ENCODE measurements around the gene FEM1A.
"Not testable (repeated sequence)": the region's sequence is repeated elsewhere in the genome, so short reads cannot be mapped to it uniquely, and the experiment has no call there.

The FEM1A gene

DNA sequence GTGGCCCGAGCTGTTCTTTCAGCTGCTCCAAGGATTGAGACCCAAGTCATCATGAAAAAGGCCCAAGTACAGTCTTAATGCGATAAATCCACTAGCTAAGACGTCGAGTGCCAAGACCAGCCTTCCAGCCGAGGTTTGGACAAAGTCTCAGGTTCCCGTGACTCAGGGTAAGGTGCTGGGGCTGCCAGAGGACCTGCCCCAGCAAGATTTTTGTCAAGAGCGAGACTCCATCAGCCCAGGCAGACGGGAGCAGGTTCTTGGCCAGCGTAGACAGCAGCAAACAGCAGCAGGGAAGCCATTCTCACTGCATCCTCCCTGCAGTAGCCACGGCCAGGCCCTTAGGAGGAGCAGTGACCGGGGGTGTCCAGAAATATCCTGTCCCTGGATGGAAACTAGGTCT, 3.4 kb downstream of the FEM1A start:
- TF ChIP-seq CTCF (IDR thresholded peaks at IDR 0.05; ENCODE audit: insufficient read depth, low read depth, low read length, missing control alignments) = peak; percentile 0
- H3K4me3 ChIP-seq (ENCODE audit: low read length) = peak overlapping the region; percentile 28
- peak; percentile 92 for DNase-seq (ENCODE audit: low read depth)

- DNase-seq (ENCODE audit: low read depth) = peak; percentile 72
- H3K4me3 ChIP-seq (ENCODE audit: low read length) = peak overlapping the region; percentile 28
- TF ChIP-seq CTCF (IDR thresholded peaks at IDR 0.05; ENCODE audit: insufficient read depth, low read depth, low read length, missing control alignments) = no peak
These were observed 3.9 kb downstream of the FEM1A start for GRCh38 chr19:4795400-4795799.

GRCh38 chr19:4800591-4801081, 9.1 kb downstream of the FEM1A start:
- peak overlapping the region; percentile 10 for H3K4me3 ChIP-seq (ENCODE audit: low read length)
- peak; percentile 96 for DNase-seq (ENCODE audit: low read depth)
- TF ChIP-seq CTCF (IDR thresholded peaks at IDR 0.05; ENCODE audit: insufficient read depth, low read depth, low read length, missing control alignments) = no peak

- no peak for TF ChIP-seq CTCF (IDR thresholded peaks at IDR 0.05; ENCODE audit: insufficient read depth, low read depth, low read length, missing control alignments)
These were observed 9.6 kb downstream of the FEM1A start for GRCh38 chr19:4801085-4801619.

GRCh38 chr19:4802711-4803110, 11.2 kb downstream of the FEM1A start:
- no peak for TF ChIP-seq CTCF (IDR thresholded peaks at IDR 0.05; ENCODE audit: insufficient read depth, low read depth, low read length, missing control alignments)
- H3K4me3 ChIP-seq (ENCODE audit: low read length) = no peak overlapping the region
- DNase-seq (ENCODE audit: low read depth) = no peak

More at GRCh38 chr19:4801085-4801619, 9.6 kb downstream of the FEM1A start:
- H3K4me3 ChIP-seq (ENCODE audit: low read length) = no peak overlapping the region
- no peak for DNase-seq (ENCODE audit: low read depth)

DNA sequence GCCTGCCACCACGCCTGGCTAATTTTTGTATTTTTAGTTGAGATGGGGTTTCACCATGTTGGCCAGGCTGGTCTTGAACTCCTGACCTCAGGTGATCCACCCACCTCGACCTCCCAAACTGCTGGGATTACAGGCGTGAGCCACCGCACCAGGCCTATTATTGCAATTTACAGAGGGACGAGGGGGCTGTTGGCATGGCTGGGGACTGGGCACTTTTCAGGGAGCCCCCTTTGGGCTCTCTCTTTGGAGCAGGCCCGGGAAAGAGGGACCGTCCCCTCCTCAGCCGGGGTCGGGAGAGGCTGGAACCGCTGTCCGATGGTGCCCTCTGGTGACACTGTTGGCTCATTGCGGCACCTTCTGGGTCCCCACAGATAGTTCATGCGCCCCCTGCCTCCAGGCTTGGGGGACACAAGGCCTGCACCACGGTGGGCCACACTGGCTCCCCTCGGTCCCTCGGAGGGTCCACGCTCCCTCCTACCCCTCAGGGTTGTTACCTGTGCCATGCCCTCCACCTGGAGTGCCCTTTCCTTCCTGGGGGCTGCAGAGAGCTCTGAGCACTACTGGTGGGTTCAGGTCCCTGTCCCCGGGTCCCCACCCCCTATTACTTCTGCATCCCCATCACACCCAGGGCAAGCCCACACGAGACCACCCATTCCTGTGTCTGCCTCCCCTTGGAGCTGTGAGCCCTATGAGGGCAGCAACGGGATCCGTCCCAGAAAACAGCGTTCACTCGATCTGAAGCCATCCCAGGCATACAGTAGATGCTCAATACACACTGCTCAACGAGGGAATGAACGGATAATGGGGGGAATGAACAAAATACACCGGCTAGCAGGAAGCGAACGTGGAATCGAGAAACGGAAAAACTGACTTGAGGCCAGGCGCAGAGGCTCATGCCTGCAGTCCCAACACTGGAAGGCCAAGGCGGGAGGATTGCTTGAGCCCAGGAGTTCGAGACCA, 12.5 kb downstream of the FEM1A start:
- DNase-seq (ENCODE audit: low read depth) = peak; percentile 53
- peak; percentile 76 for TF ChIP-seq CTCF (IDR thresholded peaks at IDR 0.05; ENCODE audit: insufficient read depth, low read depth, low read length, missing control alignments)
- H3K4me3 ChIP-seq (ENCODE audit: low read length) = no peak overlapping the region

DNA sequence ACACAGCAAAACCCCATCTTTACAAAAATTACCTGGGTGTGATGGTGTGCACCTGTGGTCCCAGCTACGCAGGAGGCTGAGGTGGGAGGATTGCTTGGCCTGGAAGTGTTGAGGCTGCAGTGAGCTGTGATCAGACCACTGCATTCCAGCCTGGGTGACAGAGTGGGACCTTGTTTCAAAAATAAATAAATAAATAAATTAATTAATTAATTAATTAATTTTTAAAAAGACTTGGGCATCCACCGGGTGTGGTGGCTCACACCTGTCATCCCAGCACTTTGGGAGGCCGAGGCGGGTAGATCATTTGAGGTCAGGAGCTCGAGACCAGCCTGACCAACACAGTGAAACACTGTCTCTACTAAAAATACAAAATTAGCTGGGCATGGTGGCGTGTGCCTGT, 13.6 kb downstream of the FEM1A start:
- not testable (repeated sequence) for DNase-seq (ENCODE audit: low read depth); H3K4me3 ChIP-seq (ENCODE audit: low read length)

Measured in epithelial cell of esophagus (primary cell).